Measurements from ENCODE around the gene SMC6.

SMC6 gene

GRCh38 chr2:17626986-17627385 is 126.6 kb downstream of the SMC6 start:
- no peak for DNase-seq (ENCODE audit: extremely low read depth, low read depth)
- TF ChIP-seq CTCF (IDR thresholded peaks at IDR 0.05; ENCODE audit: low read depth, low read length, missing control alignments), result no peak
- no peak overlapping the region for H3K4me3 ChIP-seq (replicated peaks; ENCODE audit: low read depth, low read length)

DNA sequence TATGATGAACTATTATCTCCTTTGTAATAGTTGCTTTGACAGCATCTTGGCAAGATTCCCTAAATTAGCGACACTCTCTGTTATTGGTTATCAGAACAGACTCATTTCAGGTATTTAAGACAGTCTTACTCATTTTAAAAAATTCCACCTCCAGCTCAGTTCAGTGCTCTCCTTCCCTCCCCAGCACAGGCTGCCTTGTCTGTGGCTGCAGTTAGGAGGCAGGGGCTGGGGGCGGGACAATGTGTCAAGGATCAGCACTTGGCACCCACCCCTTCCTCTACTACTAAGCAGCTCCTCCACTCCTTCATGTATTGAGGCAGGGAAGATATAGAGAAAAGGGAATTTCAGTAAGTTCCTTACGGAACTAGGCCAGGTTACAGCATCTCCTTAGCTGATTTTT is 128.2 kb downstream of the SMC6 start:
- no peak overlapping the region for H3K4me3 ChIP-seq (replicated peaks; ENCODE audit: low read depth, low read length)
- DNase-seq (ENCODE audit: extremely low read depth, low read depth), result no peak
- TF ChIP-seq CTCF (IDR thresholded peaks at IDR 0.05; ENCODE audit: low read depth, low read length, missing control alignments), result no peak

DNA sequence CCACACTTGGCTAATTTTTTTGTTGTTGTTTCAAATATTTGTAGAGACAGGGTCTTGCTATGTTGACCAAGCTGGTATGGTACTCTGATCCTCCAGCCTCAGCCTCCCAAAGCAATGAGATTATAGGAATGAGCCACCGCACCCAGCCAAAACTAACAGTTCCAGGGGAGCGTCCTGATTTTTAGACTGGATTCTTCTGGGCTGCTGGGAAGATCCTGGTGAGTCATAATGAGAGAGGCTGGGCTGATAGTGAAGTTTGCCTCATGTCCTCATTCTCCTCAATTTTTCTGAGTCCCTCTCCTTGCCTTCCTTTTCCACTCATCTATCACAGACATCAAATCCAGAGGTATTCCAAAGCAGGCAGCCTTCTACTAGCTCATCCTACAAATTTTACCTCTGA is 131.8 kb downstream of the SMC6 start:
- DNase-seq (ENCODE audit: extremely low read depth, low read depth), result no peak
- H3K4me3 ChIP-seq (replicated peaks; ENCODE audit: low read depth, low read length), result no peak overlapping the region
- no peak for TF ChIP-seq CTCF (IDR thresholded peaks at IDR 0.05; ENCODE audit: low read depth, low read length, missing control alignments)

DNA sequence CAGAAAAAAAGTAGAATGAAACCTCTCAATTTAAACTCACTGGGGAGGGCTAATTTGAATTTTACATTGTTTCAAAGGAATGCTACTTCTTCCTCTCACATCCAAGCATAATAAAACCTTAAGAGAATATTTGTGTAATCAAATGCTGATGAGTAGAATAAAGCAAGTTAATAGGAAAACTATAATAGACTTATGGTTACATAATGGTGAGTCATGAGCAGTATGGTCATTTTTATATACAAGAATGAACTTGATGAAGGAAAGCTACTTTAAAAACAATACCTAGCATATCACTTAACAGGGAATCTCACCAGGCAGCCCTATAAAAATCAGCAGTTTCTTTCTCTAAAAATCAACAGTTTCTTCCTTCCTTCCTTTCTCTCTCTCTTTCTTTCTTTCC is 132.8 kb downstream of the SMC6 start:
- H3K4me3 ChIP-seq (replicated peaks; ENCODE audit: low read depth, low read length), result no peak overlapping the region
- no peak for TF ChIP-seq CTCF (IDR thresholded peaks at IDR 0.05; ENCODE audit: low read depth, low read length, missing control alignments)
- no peak for DNase-seq (ENCODE audit: extremely low read depth, low read depth)

DNA sequence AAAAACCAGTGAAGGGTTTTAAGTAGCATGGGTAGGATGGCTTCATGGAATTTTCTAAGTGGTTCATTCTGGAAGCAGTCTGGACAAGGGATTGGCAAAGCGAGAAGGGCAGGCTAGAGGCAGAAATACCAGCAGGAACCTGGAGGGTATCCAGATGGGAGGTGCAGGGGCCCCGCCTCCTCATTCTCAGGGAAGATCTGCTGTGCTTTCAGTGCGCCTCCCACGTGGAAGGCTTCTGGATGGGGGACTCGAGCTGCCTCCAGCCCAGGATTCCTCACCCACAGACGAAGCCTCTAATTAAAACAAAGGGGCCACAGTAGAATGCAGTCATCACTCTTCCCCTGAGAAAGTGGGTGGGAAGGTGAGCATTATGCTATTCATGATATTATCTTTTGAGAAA is 133.3 kb downstream of the SMC6 start:
- H3K4me3 ChIP-seq (replicated peaks; ENCODE audit: low read depth, low read length), result no peak overlapping the region
- TF ChIP-seq CTCF (IDR thresholded peaks at IDR 0.05; ENCODE audit: low read depth, low read length, missing control alignments), result no peak
- peak; percentile 30 for DNase-seq (ENCODE audit: extremely low read depth, low read depth)

- DNase-seq (ENCODE audit: extremely low read depth, low read depth), result no peak
- TF ChIP-seq CTCF (IDR thresholded peaks at IDR 0.05; ENCODE audit: low read depth, low read length, missing control alignments), result no peak
- no peak overlapping the region for H3K4me3 ChIP-seq (replicated peaks; ENCODE audit: low read depth, low read length)
Measured at GRCh38 chr2:17617955-17618354, 135.7 kb downstream of the SMC6 start.

DNA sequence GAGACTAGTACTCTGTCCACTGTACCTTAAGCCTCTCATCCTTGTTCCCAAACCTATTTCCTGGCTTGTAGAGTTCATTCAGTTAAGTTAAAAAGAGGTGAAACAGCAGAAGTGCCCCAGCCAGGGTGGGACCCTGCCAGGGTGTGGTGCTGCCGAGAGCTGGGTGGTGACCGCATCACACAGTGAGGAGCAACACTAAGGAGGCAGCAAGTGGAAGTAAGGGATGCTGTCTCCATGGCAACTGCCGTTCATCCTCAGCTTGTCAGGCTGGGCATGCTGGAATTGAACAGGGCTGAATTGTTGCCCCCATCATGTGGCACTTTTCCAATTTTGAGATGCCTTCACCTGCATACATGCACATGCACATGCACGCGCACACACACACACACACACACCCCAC is 136.1 kb downstream of the SMC6 start:
- no peak overlapping the region for H3K4me3 ChIP-seq (replicated peaks; ENCODE audit: low read depth, low read length)
- no peak for TF ChIP-seq CTCF (IDR thresholded peaks at IDR 0.05; ENCODE audit: low read depth, low read length, missing control alignments)
- DNase-seq (ENCODE audit: extremely low read depth, low read depth), result no peak

Data from HFF-Myc (cell line).